Stimulated activated CD8-positive, alpha-beta memory T cell treated with anti-CD3 and anti-CD28 coated beads, Interleukin-4, amount 100 ng/mL, for 4 hours (primary cell): ENCODE data around the gene CCSER2.
"Not testable (repeated sequence)": the region's sequence is repeated elsewhere in the genome, so short reads cannot be mapped to it uniquely, and the experiment has no call there.

Experiments
- DNase-seq, 2 donors: peaks; one replicate each; pipeline ENCODE4 v3.0.0-alpha.2; 2020; ENCODE audit warnings: low read depth in 2 of 2, low spot score in 1 of 2

Gene CCSER2

GRCh38 chr10:84391326-84391725, 62.9 kb downstream of the CCSER2 start:
- no peak for DNase-seq

- no peak for DNase-seq
These were observed 63.8 kb downstream of the CCSER2 start for GRCh38 chr10:84392181-84392580.

GRCh38 chr10:84395581-84395980, 67.2 kb downstream of the CCSER2 start:
- no peak for DNase-seq

GRCh38 chr10:84397735-84398144, 69.4 kb downstream of the CCSER2 start:
- DNase-seq: no peak

- DNase-seq: no peak
These were observed 70.3 kb downstream of the CCSER2 start for GRCh38 chr10:84398696-84399095.

- DNase-seq: no peak
These were observed 73.6 kb downstream of the CCSER2 start for GRCh38 chr10:84401854-84402611.

- no peak for DNase-seq
These were observed 76.4 kb downstream of the CCSER2 start for GRCh38 chr10:84404783-84405182.

- DNase-seq: no peak
These were observed 77.3 kb downstream of the CCSER2 start for GRCh38 chr10:84405662-84406061.

GRCh38 chr10:84406561-84406960, 78.2 kb downstream of the CCSER2 start:
- no peak for DNase-seq

GRCh38 chr10:84407388-84408049, 79.1 kb downstream of the CCSER2 start:
- no peak for DNase-seq

- DNase-seq: no peak
These were observed 84.1 kb downstream of the CCSER2 start for GRCh38 chr10:84412482-84412881.

- DNase-seq: not testable (repeated sequence)
These were observed 85.7 kb downstream of the CCSER2 start for GRCh38 chr10:84414110-84414509.

- DNase-seq: no peak
These were observed 87.3 kb downstream of the CCSER2 start for GRCh38 chr10:84415539-84416244.

GRCh38 chr10:84416245-84416555, 87.8 kb downstream of the CCSER2 start:
- no peak for DNase-seq

GRCh38 chr10:84423719-84424118, 95.3 kb downstream of the CCSER2 start:
- DNase-seq: no peak

- no peak for DNase-seq
These were observed 96.4 kb downstream of the CCSER2 start for GRCh38 chr10:84424731-84425167.

GRCh38 chr10:84427903-84428650, 99.7 kb downstream of the CCSER2 start:
- no peak for DNase-seq

GRCh38 chr10:84428711-84429110, 100.3 kb downstream of the CCSER2 start:
- no peak for DNase-seq

GRCh38 chr10:84429926-84430520, 101.6 kb downstream of the CCSER2 start:
- peak; percentile 17 to 40 for DNase-seq

- DNase-seq: no peak
These were observed 104.5 kb downstream of the CCSER2 start for GRCh38 chr10:84432891-84433290.

- DNase-seq: no peak
These were observed 112.4 kb downstream of the CCSER2 start for GRCh38 chr10:84440781-84441180.
